ENCODE results near the gene CFAP20DC. TPM values are rescaled to one million over a fixed set of nuclear protein-coding genes. Genes with fewer than 3 reads are reported as not detected.
A peak's percentile ranks its signal among the peaks of the same experiment; 100 is the strongest.
"Not testable (repeated sequence)": the region's sequence is repeated elsewhere in the genome, so short reads cannot be mapped to it uniquely, and the experiment has no call there.

The CFAP20DC gene
- total and polyA plus RNA-seq, 10 of the 15 experiments (the other 5 are each of a cell fraction or from before 2014, with no cell fraction given): 0.53 to 11.6 (median 2.0) TPM

DNA sequence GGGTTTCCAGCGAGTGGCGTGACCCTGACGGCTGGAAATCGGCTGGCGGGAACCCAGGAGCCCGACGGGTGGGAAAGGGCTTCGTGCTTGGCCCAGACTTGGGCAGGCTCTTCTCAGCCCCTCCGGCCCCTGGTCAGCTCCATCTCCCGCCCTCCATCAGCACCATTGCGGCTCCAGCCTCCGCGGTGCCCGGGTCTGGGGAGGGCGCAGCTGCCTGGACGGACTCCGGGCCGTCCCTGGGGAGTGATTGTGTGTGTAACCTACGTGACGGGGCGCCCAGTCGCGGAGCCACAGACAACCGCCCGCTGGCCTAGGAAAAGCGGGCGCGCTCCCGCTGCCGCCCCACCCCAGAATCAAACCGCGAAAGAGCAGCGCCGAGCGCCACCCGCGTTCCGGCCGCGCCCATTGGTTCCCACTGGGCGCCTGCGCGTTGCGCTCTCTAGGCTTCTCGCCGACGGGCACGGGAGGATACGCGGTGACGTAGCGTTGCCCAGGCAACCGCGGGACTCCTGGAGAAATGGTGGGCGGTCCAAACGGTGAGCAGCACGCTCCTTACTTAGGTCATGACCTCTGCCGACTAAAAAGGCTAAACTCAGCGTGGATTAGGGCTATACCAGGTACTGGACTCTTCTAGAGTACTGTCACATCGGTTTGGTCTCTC, at the start of gene CFAP20DC (continued):
- TF ChIP-seq PAX5 (IDR thresholded peaks at IDR 0.05; ENCODE audit: borderline replicate concordance, low read depth, low read length) (no peak), ZBED1 (IDR thresholded peaks at IDR 0.05; ENCODE audit: borderline replicate concordance) (no peak), HCFC1 (IDR thresholded peaks at IDR 0.05; ENCODE audit: low read length) (peak; percentile 28; the same call in 1 of the 2 replicates), ASH2L (IDR thresholded peaks at IDR 0.05; ENCODE audit: borderline replicate concordance, low read depth) (no peak), ETV6 (conservative IDR thresholded peaks at IDR 0.05 in 1 of 2, IDR thresholded peaks at IDR 0.05 in 1 of 2; ENCODE audit: borderline replicate concordance in 1 of 2, low read depth in 1 of 2) (no peak), IKZF1 (conservative IDR thresholded peaks at IDR 0.05) (peak; percentile 89), RUNX3 (IDR thresholded peaks at IDR 0.05; ENCODE audit: low read length) (peak; percentile 54; the same call in 1 of the 2 replicates)

DNA sequence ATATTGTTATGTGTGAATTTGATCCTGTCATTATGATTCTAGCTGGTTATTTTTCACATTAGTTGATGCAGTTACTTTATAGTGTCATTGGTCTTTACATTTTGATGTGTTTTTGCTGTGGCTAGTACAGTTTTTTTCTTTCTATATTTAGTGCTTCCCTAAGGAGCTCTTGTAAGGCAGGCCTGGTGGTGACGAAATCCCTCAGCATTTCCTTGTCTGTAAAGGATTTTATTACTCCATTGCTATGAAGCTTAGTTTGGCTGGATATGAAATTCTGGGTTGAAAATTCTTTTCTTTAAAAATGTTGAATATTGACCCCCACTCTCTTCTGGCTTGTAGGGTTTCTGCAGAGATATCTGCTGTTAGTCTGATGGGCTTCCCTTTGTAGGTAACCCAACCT, 48.7 kb upstream of the CFAP20DC start:
- ATAC-seq: not testable (repeated sequence)

More for the DNA sequence above, 48.7 kb upstream of the CFAP20DC start:
- H3K4me3 ChIP-seq; H3K27me3 ChIP-seq (replicated peaks in 1 of 2; ENCODE audit: control insufficient read depth in 2 of 2, insufficient read depth in 2 of 2, low read length in 1 of 2); H3K79me2 ChIP-seq (ENCODE audit: control insufficient read depth, insufficient read depth, low read length); FAIRE-seq; RAD21 ChIA-PET (ENCODE audit: unreplicated experiment); H3K4me2 ChIP-seq (ENCODE audit: control insufficient read depth, insufficient read depth); H3K36me3 ChIP-seq (ENCODE audit: control insufficient read depth in 2 of 2, insufficient read depth in 2 of 2, low read length in 1 of 2); intact Hi-C loops (cut with micrococcal nuclease; ENCODE audit: unreplicated experiment); H3K9ac ChIP-seq (ENCODE audit: control insufficient read depth, insufficient read depth, low read length); BruUV-seq (replicated peaks); CTCF ChIA-PET; H2AFZ ChIP-seq (ENCODE audit: control insufficient read depth, low read depth, low read length); H3K4me1 ChIP-seq (ENCODE audit: control insufficient read depth, insufficient read depth, low read length); POLR2A ChIA-PET; H3K27ac ChIP-seq (ENCODE audit: control insufficient read depth, insufficient read depth); H3K9me3 ChIP-seq (replicated peaks; ENCODE audit: control insufficient read depth, insufficient read depth, low read length); DNase-seq (ENCODE audit: low read depth, low spot score); in situ Hi-C loops (cut with MboI); H4K20me1 ChIP-seq (ENCODE audit: control insufficient read depth, insufficient read depth): not testable (repeated sequence)
- SMC1A ChIA-PET (ENCODE audit: uncharacterized antibody, unreplicated experiment): interaction anchor here (0.5 kb wide), 1 partner anchor 39 kb away, joined by 3 read pairs; no protein-coding TSS in a partner anchor
- WGBS (ENCODE audit: insufficient coverage, insufficient replicate concordance, low lambda C conversion rate, missing lambda C conversion rate): 0% methylated on average over 1 of the region's 1 CpG
